Progenitor cell of endocrine pancreas (in vitro differentiated cells): ENCODE data around the gene DGUOK. TPM values are rescaled to one million over a fixed set of nuclear protein-coding genes. Genes with fewer than 3 reads are reported as not detected.

Experiments used
- DNase-seq: peaks from one replicate; pipeline ENCODE4 v3.0.0; 2021; ENCODE audit warnings: low spot score; ENCODE audit not compliant: unreplicated experiment
- H3K27ac Mint-ChIP-seq: 2 replicates; pipeline ENCODE4 v1.8.0; 2021; ENCODE audit warnings: mild to moderate bottlenecking, moderate library complexity, mixed read lengths
- H3K27me3 Mint-ChIP-seq: 2 replicates; pipeline ENCODE4 v1.8.0; 2021; ENCODE audit warnings: mixed read lengths
- H3K36me3 Mint-ChIP-seq: 2 replicates; pipeline ENCODE4 v1.8.0; 2022; ENCODE audit warnings: mixed read lengths; ENCODE audit not compliant: insufficient read depth
- H3K4me1 Mint-ChIP-seq: 2 replicates; pipeline ENCODE4 v1.8.0; 2021; ENCODE audit warnings: low read depth, mixed read lengths
- H3K4me3 Mint-ChIP-seq: 2 replicates; pipeline ENCODE4 v1.8.0; 2021; ENCODE audit warnings: low read depth, mild to moderate bottlenecking, moderate library complexity, mixed read lengths
- H3K9me3 Mint-ChIP-seq: 2 replicates; pipeline ENCODE4 v1.8.0; 2021; ENCODE audit warnings: low read depth, mixed read lengths
- total RNA-seq: library from RNA; stranded (reverse); gene quantifications from 2 replicates; pipeline ENCODE4 v1.2.1, GENCODE V29; 2021
- TF ChIP-seq, protein P1 (sequence below): fragments of 200-600 bp; sonication (generic); IDR thresholded peaks from one replicate; pipeline ENCODE4 v1.5.0; 2021; ENCODE audit warnings: antibody characterized with exemption, mild to moderate bottlenecking; ENCODE audit not compliant: unreplicated experiment

DGUOK gene
- total RNA-seq, 1 donor from 2014 or later: 63.8 TPM

DNA sequence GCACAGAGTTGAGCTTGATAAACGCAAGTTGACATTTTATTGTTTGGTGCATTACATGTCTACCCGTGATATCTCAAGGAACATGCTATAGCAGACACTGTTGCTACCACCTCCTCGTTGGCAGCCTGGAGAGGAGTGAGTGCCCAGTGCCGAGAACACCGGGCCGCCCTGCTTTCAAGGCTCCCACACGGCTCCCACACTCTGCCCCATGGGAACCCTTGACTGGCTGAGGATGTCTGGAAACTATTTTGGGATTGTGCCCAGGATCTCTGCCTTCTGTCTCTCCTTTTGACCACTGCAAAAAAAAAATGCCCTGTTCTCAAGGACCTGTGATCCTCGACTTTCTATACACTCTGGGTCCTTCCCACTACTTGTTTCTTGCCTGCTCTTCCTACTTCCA is 79.1 kb downstream of the DGUOK start:
- Mint-ChIP-seq H3K36me3 (peaks cover 4% of the 10 kb centered on the region), H3K4me1 (peaks cover 56% of the 10 kb centered on the region), H3K9me3 (no peaks in the 10 kb centered on the region), H3K27ac (peak overlapping the region; percentile 38), H3K4me3 (no peak overlapping the region), H3K27me3 (no peaks in the 10 kb centered on the region)
- TF ChIP-seq, protein P1, sequence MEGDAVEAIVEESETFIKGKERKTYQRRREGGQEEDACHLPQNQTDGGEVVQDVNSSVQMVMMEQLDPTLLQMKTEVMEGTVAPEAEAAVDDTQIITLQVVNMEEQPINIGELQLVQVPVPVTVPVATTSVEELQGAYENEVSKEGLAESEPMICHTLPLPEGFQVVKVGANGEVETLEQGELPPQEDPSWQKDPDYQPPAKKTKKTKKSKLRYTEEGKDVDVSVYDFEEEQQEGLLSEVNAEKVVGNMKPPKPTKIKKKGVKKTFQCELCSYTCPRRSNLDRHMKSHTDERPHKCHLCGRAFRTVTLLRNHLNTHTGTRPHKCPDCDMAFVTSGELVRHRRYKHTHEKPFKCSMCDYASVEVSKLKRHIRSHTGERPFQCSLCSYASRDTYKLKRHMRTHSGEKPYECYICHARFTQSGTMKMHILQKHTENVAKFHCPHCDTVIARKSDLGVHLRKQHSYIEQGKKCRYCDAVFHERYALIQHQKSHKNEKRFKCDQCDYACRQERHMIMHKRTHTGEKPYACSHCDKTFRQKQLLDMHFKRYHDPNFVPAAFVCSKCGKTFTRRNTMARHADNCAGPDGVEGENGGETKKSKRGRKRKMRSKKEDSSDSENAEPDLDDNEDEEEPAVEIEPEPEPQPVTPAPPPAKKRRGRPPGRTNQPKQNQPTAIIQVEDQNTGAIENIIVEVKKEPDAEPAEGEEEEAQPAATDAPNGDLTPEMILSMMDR: no peak
- no peak for DNase-seq

DNA sequence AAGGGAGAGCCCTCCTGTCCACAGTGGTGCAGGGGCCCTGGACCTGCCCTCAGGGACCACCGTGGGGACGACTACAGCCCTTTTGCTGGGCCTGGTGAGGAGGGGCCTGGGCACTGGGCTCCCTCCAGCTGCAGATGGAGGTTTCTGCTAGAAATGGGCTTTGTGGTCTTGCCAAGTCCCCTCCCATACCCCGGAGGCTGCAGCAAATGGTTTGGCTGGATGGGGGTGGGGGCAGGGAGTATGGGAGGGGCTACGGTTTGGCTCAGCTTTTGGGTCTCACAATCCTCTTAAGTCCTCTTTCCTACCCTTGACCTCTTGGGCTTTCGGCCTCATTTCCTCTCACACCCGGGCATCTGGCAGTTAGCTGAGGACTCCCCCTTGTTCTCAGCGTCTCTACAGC is 79.8 kb downstream of the DGUOK start:
- TF ChIP-seq, protein P1: no peak
- H3K9me3 Mint-ChIP-seq: no peaks in the 10 kb centered on the region
- H3K27me3 Mint-ChIP-seq: no peaks in the 10 kb centered on the region
- H3K27ac Mint-ChIP-seq: no peak overlapping the region
- H3K4me1 Mint-ChIP-seq: peaks cover 53% of the 10 kb centered on the region
- no peak overlapping the region for H3K4me3 Mint-ChIP-seq
- H3K36me3 Mint-ChIP-seq: peaks cover 4% of the 10 kb centered on the region
- DNase-seq: no peak

DNA sequence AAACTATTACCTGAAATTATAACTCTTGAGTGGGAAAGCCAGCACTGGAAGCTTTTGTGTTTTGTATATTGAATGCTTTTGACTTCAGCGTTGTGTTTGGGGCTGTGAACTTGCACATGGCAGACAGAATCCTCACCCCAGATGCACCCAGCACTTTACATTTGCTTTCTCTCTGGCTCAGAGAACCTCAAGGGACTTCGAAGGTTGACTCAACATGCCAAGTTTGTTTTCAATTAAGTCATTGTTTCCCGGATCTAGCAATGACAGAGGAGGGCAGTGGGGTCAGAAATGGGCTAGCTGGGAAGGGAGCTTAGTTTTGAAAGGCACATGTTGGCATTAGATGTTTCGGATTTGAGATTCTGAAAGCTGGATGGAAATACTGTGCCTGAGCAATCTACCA is 80.4 kb downstream of the DGUOK start:
- peaks cover 47% of the 10 kb centered on the region for H3K4me1 Mint-ChIP-seq
- H3K27ac Mint-ChIP-seq: no peak overlapping the region
- TF ChIP-seq, protein P1: no peak
- no peak overlapping the region for H3K4me3 Mint-ChIP-seq
- H3K9me3 Mint-ChIP-seq: no peaks in the 10 kb centered on the region
- peaks cover 4% of the 10 kb centered on the region for H3K36me3 Mint-ChIP-seq
- no peak for DNase-seq
- H3K27me3 Mint-ChIP-seq: no peaks in the 10 kb centered on the region

DNA sequence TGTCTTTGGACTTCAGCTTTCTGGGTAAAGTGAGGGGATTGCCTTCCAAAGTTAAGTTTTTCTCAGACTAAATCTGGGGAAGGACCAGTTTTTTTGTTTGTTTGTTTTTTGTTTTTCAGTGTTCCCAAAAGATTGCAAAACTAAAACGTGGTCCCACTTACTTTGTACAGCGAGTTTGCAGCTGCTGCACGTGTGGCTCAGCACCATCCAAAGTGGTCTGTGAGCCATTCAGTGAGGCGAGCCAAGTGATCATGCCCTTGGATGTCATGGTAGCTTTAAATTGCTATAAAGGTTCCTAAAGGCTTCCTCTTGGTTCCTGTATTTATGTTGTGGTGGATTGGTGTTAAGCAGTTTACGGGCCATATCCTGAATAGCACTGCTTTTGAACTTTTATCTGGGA is 81.0 kb downstream of the DGUOK start:
- Mint-ChIP-seq H3K4me1 (peaks cover 47% of the 10 kb centered on the region), H3K4me3 (no peak overlapping the region), H3K36me3 (peaks cover 4% of the 10 kb centered on the region), H3K27ac (no peak overlapping the region), H3K9me3 (no peaks in the 10 kb centered on the region), H3K27me3 (no peaks in the 10 kb centered on the region)
- DNase-seq: no peak
- TF ChIP-seq, protein P1: no peak

Other genes starting within 250 kb of the DGUOK start
- gene TPRKB, start 189.5 kb upstream of the DGUOK start, total RNA-seq: 43.3 and 46.8 TPM in 2 replicates
- 22.2 and 25.0 TPM in 2 replicates for gene DUSP11, start 146.8 kb upstream of the DGUOK start, total RNA-seq
- gene C2orf78, start 142.7 kb upstream of the DGUOK start, total RNA-seq: not detected in 2 replicates
- gene STAMBP, start 97.9 kb upstream of the DGUOK start, total RNA-seq: 39.0 and 39.4 TPM in 2 replicates
- 0.19 and 0.31 TPM in 2 replicates for gene ACTG2, start 33.9 kb upstream of the DGUOK start, total RNA-seq
- 38.2 and 40.7 TPM in 2 replicates for gene TET3, start 58.0 kb downstream of the DGUOK start, total RNA-seq
- 23.8 and 24.8 TPM in 2 replicates for gene BOLA3, start 221.0 kb downstream of the DGUOK start, total RNA-seq